VCaP (cell line): ENCODE results near the gene KAZN.

Experiments
- H3K27ac ChIP-seq: fragments of 450-650 bp; 2 replicates; pipeline ENCODE4 v1.5.1; 2017
- TF ChIP-seq, protein P1 (sequence below): fragments of 450-650 bp; conservative IDR thresholded peaks from 2 replicates; pipeline ENCODE4 v1.5.1; 2017; ENCODE audit warnings: mild to moderate bottlenecking, moderate library complexity

Gene KAZN

DNA sequence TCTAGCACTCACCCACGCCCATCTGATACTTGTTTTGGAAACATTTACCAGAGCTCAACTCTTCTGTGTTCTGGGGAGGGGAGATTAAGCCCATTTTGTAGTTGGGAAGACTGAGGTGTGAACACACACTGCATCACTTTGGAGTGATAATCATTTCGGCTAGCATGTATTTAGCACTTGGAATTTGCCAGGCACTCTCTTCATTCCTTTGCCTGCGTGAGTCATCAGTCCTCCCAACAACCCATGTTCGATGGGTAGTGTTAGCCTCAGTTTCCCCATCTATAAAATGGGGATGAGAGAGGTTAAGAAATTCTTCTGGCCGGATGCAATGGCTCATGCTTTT is 372.3 kb downstream of the KAZN start:
- TF ChIP-seq, protein P1, sequence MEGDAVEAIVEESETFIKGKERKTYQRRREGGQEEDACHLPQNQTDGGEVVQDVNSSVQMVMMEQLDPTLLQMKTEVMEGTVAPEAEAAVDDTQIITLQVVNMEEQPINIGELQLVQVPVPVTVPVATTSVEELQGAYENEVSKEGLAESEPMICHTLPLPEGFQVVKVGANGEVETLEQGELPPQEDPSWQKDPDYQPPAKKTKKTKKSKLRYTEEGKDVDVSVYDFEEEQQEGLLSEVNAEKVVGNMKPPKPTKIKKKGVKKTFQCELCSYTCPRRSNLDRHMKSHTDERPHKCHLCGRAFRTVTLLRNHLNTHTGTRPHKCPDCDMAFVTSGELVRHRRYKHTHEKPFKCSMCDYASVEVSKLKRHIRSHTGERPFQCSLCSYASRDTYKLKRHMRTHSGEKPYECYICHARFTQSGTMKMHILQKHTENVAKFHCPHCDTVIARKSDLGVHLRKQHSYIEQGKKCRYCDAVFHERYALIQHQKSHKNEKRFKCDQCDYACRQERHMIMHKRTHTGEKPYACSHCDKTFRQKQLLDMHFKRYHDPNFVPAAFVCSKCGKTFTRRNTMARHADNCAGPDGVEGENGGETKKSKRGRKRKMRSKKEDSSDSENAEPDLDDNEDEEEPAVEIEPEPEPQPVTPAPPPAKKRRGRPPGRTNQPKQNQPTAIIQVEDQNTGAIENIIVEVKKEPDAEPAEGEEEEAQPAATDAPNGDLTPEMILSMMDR, result no peak
- no peak overlapping the region for H3K27ac ChIP-seq

DNA sequence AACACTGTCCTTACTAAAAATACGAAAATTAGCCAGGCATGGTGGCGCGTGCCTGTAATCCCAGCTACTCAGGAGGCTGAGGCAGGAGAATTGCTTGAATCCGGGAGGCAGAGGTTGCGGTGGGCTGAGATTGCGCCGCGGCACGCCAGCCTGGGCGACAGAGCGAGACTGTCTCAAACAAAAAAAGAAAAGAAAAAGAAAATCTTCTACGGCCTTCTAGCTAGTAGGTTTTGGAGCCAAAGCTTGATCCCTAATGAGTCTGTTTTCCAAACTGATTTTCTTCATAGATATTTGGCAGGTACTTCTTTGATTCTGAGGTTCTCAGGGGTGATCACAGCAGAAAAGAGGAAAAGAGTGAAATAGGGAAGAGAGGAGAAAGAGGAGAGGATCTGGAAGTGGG is 372.7 kb downstream of the KAZN start:
- TF ChIP-seq, protein P1, result no peak

DNA sequence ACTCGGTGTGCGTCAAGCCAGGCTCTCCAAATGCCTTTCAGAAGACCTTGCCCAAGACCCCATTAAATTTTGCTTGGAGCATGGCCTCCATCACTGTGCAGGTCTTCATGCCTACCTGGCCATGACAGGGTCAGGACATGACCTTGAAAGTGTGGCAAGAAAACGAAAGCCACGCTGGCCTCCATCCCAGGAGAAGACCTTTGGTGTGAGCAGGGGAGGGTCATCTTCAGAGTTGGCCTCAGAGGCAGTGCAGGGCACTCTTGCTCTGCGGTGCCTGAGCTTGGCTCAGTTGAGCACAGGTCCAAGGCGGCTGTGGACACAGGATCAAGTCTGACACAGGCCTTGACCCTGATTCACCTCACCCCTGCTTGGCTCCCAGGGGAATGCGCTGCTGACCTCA is 373.6 kb downstream of the KAZN start:
- TF ChIP-seq, protein P1, result no peak
- no peak overlapping the region for H3K27ac ChIP-seq

More for the DNA sequence above, 372.7 kb downstream of the KAZN start:
- H3K27ac ChIP-seq, result no peak overlapping the region

DNA sequence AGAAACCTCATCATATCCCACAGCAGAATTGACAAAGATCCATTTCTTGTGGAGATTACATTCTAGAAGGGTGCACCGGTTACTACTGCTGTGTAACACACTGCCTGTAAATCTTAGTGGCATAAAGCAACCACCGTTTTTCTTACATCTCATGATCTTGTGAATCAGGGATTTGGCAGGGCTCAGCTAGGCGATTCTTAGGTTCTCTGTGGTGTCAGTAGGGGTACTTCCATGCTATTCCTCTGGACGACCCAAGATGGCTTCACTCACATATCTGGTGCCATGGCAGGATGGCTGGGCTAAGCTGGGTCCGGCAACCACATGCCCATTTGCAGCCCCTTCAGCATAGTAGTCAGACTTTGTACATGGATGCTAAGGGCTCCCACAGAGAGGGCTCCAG is 375.3 kb downstream of the KAZN start:
- H3K27ac ChIP-seq, result peak overlapping the region; percentile 53
- TF ChIP-seq, protein P1, result no peak

DNA sequence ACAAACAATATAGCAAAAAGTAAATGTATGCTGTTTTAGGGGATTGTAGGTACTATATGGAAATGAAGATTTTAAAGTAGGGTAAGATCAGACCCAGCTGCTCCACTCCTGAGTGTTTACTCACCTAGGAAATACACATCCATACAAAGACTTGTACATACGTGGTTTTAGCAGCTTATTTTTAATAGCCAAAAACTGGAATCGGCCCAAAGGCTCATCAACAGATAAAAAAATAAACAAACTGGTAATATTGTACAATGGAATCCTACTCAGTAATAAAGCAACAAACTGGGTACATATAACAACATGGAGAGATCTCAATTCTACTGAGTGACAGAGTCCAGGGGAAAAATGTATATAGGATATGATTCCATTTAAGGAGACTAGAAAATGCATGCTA is 375.9 kb downstream of the KAZN start:
- H3K27ac ChIP-seq, result peak overlapping the region; percentile 53
- TF ChIP-seq, protein P1, result no peak

DNA sequence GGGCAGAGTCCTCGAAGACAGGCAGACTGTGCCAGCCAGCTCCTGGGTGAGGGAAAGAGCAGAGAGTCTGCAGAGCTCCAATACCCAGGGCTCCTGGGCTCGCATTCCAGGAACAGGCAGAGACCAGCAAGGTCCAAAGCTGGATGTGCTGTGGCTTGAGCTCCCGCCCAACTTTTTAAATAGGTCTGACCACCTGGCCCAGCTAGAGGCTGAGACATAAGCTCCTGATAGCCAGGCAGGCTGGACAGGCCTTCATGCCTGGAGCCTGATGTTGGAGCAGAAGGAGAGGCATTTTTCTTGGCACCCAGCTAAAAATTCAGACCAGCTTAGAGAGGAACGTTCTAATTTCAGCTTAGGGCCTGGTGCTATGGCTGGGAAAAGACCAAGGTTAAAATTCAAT is 376.6 kb downstream of the KAZN start:
- peak overlapping the region; percentile 53 for H3K27ac ChIP-seq
- TF ChIP-seq, protein P1, result no peak

DNA sequence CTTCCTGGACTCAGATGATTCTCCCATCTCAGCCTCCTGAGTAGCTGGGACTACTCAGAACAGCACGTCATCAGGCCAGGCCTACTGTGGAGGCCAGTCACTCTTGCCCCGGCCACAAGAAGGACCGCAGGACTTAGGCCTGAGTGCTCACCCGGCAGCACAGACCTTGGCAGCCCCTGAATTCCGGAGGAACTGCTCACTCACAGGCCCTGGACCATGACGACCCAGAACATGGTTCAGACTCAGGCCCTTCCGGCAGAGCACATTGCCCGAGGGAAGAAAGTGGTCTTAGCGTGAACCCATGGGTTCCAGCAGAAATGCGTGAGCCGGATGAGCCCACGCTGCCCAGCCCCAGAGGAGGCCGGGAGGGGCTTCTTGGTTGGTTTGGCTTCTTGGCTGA is 377.8 kb downstream of the KAZN start:
- TF ChIP-seq, protein P1, result no peak
- H3K27ac ChIP-seq, result no peak overlapping the region

DNA sequence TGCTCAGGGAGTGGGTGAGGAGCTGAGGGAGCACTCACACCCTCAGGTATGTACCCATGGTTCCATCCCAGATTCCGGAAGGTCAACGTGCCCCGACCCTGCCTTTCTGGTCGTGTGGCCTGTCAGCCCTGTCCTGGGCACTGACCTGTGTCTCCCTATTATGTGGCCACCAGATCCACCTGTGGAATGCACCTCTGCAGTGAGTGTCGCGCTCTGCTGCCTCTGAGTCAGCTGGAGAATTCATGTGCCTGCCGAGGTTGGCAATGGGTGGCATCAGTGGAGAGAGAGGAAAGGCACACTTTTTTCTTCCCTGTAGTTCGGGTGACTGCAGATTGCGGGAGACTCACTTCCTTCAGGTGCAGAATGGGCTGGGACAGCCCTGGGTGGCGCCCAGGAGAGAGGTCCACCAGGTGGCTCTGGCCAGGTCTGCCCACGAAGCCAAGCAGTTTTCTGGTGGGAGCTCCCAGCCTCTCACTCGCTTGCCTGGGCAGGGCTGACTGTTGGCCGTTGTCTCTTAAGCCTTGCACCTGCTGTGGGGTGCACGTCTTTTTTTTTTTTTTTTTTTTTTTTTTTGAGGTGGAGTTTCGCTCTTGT is 378.9 kb downstream of the KAZN start:
- H3K27ac ChIP-seq, result no peak overlapping the region
- TF ChIP-seq, protein P1, result no peak
